GM12878 (cell line): Measurements from ENCODE around the gene DNAJB4.

ENCODE experiments used
- EP300 ChIP-seq, 2 experiments: fragments of 150-350 bp in 1 of 2; IDR thresholded peaks; 2 replicates each; pipeline ENCODE4 v1.6.1; 2011 to 2012; ENCODE audit warnings: low read depth in 2 of 2, low read length in 2 of 2, borderline replicate concordance in 1 of 2, improper control_type of control experiment in 1 of 2, inconsistent platforms in 1 of 2; ENCODE audit not compliant: control insufficient read depth in 1 of 2
- KAT2A ChIP-seq: conservative IDR thresholded peaks from 2 replicates; pipeline ENCODE4 v1.6.1; 2011; ENCODE audit warnings: low read depth, low read length; ENCODE audit not compliant: control insufficient read depth
- SIN3A ChIP-seq: IDR thresholded peaks from 2 replicates; pipeline ENCODE4 v1.6.1; 2012; ENCODE audit warnings: low read depth, low read length, improper control_type of control experiment
- SREBF2 ChIP-seq: IDR thresholded peaks from 2 replicates; pipeline ENCODE4 v1.6.1; 2012; ENCODE audit warnings: mild to moderate bottlenecking, low read length
- TF ChIP-seq, protein P1 (sequence below), 3 experiments: IDR thresholded peaks in 2 of 3; conservative IDR thresholded peaks in 1 of 3; 2 replicates each; pipeline ENCODE4 v1.5.1; 2011; ENCODE audit warnings: low read depth in 3 of 3, low read length in 3 of 3, mild to moderate bottlenecking in 3 of 3, control low read depth in 2 of 3, moderate library complexity in 2 of 3, inconsistent platforms in 1 of 3, mixed read lengths in 1 of 3; ENCODE audit not compliant: control insufficient read depth in 2 of 3, insufficient read depth in 1 of 3; ENCODE audit errors: extremely low read depth in 1 of 3
- TF ChIP-seq, protein P2 (sequence below): IDR thresholded peaks from 2 replicates; pipeline ENCODE4 v1.6.1; 2012; ENCODE audit warnings: low read depth, low read length, improper control_type of control experiment

DNA sequence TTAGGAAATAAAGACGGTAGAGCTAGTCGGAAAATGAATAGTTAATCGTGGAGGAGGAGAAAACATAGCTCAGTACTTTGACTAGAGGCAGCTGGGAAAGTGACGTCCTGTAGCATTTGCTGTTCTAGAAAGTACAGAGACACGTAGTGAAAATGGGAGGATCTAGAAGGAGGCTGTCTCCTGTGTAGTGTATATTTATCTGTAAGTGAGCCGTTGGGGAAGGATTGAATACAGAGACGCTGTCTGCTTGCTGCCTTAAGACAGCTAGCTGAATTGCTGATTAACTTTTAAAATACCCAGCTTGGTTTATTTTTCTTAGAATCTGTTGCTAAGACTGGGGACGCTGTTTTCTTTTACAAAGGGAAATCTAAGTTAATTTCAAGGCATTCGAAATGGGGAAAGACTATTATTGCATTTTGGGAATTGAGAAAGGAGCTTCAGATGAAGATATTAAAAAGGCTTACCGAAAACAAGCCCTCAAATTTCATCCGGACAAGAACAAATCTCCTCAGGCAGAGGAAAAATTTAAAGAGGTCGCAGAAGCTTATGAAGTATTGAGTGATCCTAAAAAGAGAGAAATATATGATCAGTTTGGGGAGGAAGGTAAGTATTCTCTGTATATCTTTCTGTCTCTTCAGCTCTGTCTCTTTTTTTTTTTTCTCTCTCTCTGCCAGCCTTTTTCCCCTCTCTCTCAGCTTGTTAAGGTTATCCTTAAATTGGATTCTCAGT lies at the start of gene DNAJB4:
- TF ChIP-seq, protein P1, sequence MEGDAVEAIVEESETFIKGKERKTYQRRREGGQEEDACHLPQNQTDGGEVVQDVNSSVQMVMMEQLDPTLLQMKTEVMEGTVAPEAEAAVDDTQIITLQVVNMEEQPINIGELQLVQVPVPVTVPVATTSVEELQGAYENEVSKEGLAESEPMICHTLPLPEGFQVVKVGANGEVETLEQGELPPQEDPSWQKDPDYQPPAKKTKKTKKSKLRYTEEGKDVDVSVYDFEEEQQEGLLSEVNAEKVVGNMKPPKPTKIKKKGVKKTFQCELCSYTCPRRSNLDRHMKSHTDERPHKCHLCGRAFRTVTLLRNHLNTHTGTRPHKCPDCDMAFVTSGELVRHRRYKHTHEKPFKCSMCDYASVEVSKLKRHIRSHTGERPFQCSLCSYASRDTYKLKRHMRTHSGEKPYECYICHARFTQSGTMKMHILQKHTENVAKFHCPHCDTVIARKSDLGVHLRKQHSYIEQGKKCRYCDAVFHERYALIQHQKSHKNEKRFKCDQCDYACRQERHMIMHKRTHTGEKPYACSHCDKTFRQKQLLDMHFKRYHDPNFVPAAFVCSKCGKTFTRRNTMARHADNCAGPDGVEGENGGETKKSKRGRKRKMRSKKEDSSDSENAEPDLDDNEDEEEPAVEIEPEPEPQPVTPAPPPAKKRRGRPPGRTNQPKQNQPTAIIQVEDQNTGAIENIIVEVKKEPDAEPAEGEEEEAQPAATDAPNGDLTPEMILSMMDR (IDR thresholded peaks at IDR 0.05 in 2 of 3, conservative IDR thresholded peaks at IDR 0.05 in 1 of 3; ENCODE audit: control insufficient read depth in 2 of 3, extremely low read depth in 1 of 3, insufficient read depth in 1 of 3, low read depth in 3 of 3, low read length in 3 of 3) = no peak
- TF ChIP-seq SIN3A (no peak; the same call in 1 of the 2 replicates), SREBF2 (no peak), EP300 (IDR thresholded peaks at IDR 0.05; ENCODE audit: borderline replicate concordance in 1 of 2, control insufficient read depth in 1 of 2, low read depth in 2 of 2, low read length in 2 of 2) (no peak), KAT2A (no peak)
- TF ChIP-seq, protein P2, sequence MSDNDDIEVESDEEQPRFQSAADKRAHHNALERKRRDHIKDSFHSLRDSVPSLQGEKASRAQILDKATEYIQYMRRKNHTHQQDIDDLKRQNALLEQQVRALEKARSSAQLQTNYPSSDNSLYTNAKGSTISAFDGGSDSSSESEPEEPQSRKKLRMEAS = no peak
